K562 (cell line): ENCODE results near the gene TICAM1.

Source experiments
- ATF7 ChIP-seq: fragments of 450-650 bp; IDR thresholded peaks from 2 replicates; pipeline ENCODE4 v1.7.1; 2014; ENCODE audit warnings: mild to moderate bottlenecking, moderate library complexity
- CTCF ChIP-seq, 3 experiments: IDR thresholded peaks in 2 of 3; conservative IDR thresholded peaks in 1 of 3; 2 replicates each; pipeline ENCODE4 v1.5.1; 2011 to 2012; ENCODE audit warnings: low read length in 3 of 3, mild to moderate bottlenecking in 3 of 3, control low read depth in 2 of 3, improper control_type of control experiment in 1 of 3, inconsistent platforms in 1 of 3, low read depth in 1 of 3, mixed read lengths in 1 of 3, moderate library complexity in 1 of 3; ENCODE audit not compliant: insufficient read depth in 2 of 3
- FOXK2 ChIP-seq, 2 experiments: fragments of 450-650 bp; IDR thresholded peaks in 1 of 2; conservative IDR thresholded peaks in 1 of 2; 2 replicates each; pipeline ENCODE4 v1.6.1; 2016; ENCODE audit warnings: low read depth in 2 of 2, mild to moderate bottlenecking in 1 of 2
- GABPA ChIP-seq: fragments of 200-800 bp; sonication (Bioruptor generic); conservative IDR thresholded peaks from 2 replicates; pipeline ENCODE4 v1.6.1; 2016; ENCODE audit warnings: low read depth, missing genetic modification characterization, missing compliant biosample characterization
- POLR2AphosphoS5 ChIP-seq: IDR thresholded peaks from 2 replicates; pipeline ENCODE4 v1.6.1; 2011; ENCODE audit warnings: mild to moderate bottlenecking, low read depth, low read length, moderate library complexity; ENCODE audit not compliant: control insufficient read depth, insufficient read depth
- PRMT5 ChIP-seq: sonication (generic); formaldehyde crosslinking; IDR thresholded peaks from 2 replicates; pipeline ENCODE4 v1.5.0; 2020; ENCODE audit warnings: missing genetic modification reagents
- RAD21 ChIP-seq, 2 experiments: fragments of 250-450 bp in 1 of 2; fragments of 450-650 bp in 1 of 2; sonication (Bioruptor Pico) in 1 of 2; formaldehyde crosslinking in 1 of 2; IDR thresholded peaks in 1 of 2; conservative IDR thresholded peaks in 1 of 2; 2 replicates each; pipeline versions ENCODE4 v1.4.0 to v1.8.0; 2020 to 2022; ENCODE audit warnings: mild to moderate bottlenecking in 2 of 2, moderate library complexity in 1 of 2
- REST ChIP-seq, 2 experiments: fragments of 450-650 bp; formaldehyde crosslinking in 1 of 2; IDR thresholded peaks; 2 replicates each; pipeline versions ENCODE4 v1.4.0 to v1.6.1; 2014 to 2020; ENCODE audit warnings: mild to moderate bottlenecking in 2 of 2, borderline replicate concordance in 1 of 2, low read depth in 1 of 2
- SLC30A9 ChIP-seq: fragments of 250-450 bp; sonication (Bioruptor Pico); IDR thresholded peaks from 2 replicates; pipeline ENCODE4 v1.8.0; 2022; ENCODE audit warnings: mild to moderate bottlenecking, moderate library complexity
- SREBF2 ChIP-seq: sonication (generic); formaldehyde crosslinking; IDR thresholded peaks from 2 replicates; pipeline ENCODE4 v1.4.0; 2020; ENCODE audit warnings: mild to moderate bottlenecking, missing genetic modification reagents
- SRF ChIP-seq, 2 experiments: fragments of 250-450, 450-650 bp in 1 of 2; sonication (Bioruptor Pico) in 1 of 2; sonication (generic) in 1 of 2; formaldehyde crosslinking; IDR thresholded peaks; 2 replicates each; pipeline versions ENCODE4 v1.5.0 to v1.5.1; 2020 to 2022; ENCODE audit warnings: mild to moderate bottlenecking in 1 of 2, missing genetic modification reagents in 1 of 2
- ZBED1 ChIP-seq: IDR thresholded peaks from 2 replicates; pipeline ENCODE4 v1.6.1; 2014
- ZNF280B ChIP-seq: fragments of 250-450 bp; sonication (Bioruptor Pico); IDR thresholded peaks from 2 replicates; pipeline ENCODE4 v1.5.1; 2021; ENCODE audit warnings: mild to moderate bottlenecking

GRCh38 chr19:4839192-4839591 is 7.7 kb upstream of the TICAM1 start:
- TF ChIP-seq FOXK2 (conservative IDR thresholded peaks at IDR 0.05 in 1 of 2, IDR thresholded peaks at IDR 0.05 in 1 of 2; ENCODE audit: low read depth in 2 of 2) = no peak
- no peak for TF ChIP-seq GABPA (tag)
- TF ChIP-seq REST (IDR thresholded peaks at IDR 0.05; ENCODE audit: borderline replicate concordance) = no peak
- TF ChIP-seq REST (CRISPR knock-in tag; IDR thresholded peaks at IDR 0.05; ENCODE audit: low read depth) = no peak
- TF ChIP-seq PRMT5 (CRISPR knock-in tag) = no peak
- no peak for TF ChIP-seq POLR2AphosphoS5
- TF ChIP-seq CTCF (IDR thresholded peaks at IDR 0.05 in 2 of 3, conservative IDR thresholded peaks at IDR 0.05 in 1 of 3; ENCODE audit: insufficient read depth in 2 of 3, low read depth in 1 of 3, low read length in 3 of 3) = no peak
- TF ChIP-seq ZNF280B (CRISPR knock-in tag) = no peak
- TF ChIP-seq RAD21 (CRISPR knock-in tag; conservative IDR thresholded peaks at IDR 0.05 in 1 of 2, IDR thresholded peaks at IDR 0.05 in 1 of 2) = no peak
- TF ChIP-seq ZBED1 = no peak
- no peak for TF ChIP-seq SRF (CRISPR knock-in tag; IDR thresholded peaks at IDR 0.05)
- no peak for TF ChIP-seq SREBF2 (CRISPR knock-in tag)
- no peak for TF ChIP-seq ATF7
- no peak for TF ChIP-seq SLC30A9
